Vagina (tissue), 2 donors: ENCODE data around the gene ADIG.

Experiments
- POLR2A ChIP-seq, 2 donors: fragments of 450-650 bp; IDR thresholded peaks; one replicate each; pipeline ENCODE4 v1.6.1; 2017; ENCODE audit warnings: antibody characterized with exemption in 2 of 2, mild to moderate bottlenecking in 2 of 2, moderate library complexity in 2 of 2
- TF ChIP-seq, protein P1 (sequence below), 3 experiments: fragments of 450-650 bp in 2 of 3; fragments of 200-600 bp in 1 of 3; sonication (generic) in 1 of 3; IDR thresholded peaks; one replicate each; pipeline ENCODE4 v1.5.1; 2017 to 2019; ENCODE audit warnings: antibody characterized with exemption in 3 of 3, mild to moderate bottlenecking in 2 of 3, moderate library complexity in 2 of 3

DNA sequence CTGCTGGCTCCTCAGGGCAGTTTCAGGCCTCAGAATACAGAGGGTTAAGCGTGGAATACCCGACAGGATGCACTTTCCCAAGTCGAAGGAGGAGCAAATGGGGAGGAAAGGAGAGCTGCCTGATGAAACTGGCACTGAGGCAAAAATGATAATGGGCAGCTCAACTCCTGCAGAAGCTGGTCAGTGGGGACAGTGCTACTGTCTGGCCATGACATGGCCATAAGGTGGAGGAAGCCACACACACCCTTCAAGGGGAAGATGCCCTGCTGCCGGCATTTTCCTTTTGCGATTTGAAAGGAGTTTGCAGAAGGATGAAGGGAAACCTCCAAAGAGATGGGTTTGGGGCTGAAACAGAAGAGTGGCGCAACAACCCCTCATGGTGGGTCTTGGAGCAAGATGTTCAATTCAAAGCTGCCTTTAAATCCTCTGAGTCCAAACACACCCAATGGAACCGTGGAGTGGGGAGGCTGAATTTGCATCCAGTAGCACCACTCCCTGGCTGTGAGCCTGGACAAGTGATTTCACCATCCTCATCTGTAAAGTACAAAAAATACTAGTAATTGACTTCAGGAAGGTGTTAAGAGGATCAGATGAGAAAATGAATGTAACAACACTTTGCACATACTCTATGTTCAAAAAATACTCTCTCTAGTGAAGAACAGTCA is 3.2 kb downstream of the ADIG start:
- TF ChIP-seq, protein P1, sequence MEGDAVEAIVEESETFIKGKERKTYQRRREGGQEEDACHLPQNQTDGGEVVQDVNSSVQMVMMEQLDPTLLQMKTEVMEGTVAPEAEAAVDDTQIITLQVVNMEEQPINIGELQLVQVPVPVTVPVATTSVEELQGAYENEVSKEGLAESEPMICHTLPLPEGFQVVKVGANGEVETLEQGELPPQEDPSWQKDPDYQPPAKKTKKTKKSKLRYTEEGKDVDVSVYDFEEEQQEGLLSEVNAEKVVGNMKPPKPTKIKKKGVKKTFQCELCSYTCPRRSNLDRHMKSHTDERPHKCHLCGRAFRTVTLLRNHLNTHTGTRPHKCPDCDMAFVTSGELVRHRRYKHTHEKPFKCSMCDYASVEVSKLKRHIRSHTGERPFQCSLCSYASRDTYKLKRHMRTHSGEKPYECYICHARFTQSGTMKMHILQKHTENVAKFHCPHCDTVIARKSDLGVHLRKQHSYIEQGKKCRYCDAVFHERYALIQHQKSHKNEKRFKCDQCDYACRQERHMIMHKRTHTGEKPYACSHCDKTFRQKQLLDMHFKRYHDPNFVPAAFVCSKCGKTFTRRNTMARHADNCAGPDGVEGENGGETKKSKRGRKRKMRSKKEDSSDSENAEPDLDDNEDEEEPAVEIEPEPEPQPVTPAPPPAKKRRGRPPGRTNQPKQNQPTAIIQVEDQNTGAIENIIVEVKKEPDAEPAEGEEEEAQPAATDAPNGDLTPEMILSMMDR (IDR thresholded peaks at IDR 0.05) = no peak
- TF ChIP-seq POLR2A (IDR thresholded peaks at IDR 0.05) = no peak
